HG03045 (cell line): Measurements from ENCODE around the gene SHROOM3.

Experiments used
- ATAC-seq: cut with Tn5 transposase; IDR thresholded peaks from one replicate; pipeline ENCODE4 v1.9.1; 2021; ENCODE audit warnings: mild to moderate bottlenecking, moderate library complexity; ENCODE audit not compliant: unreplicated experiment

SHROOM3 gene

DNA sequence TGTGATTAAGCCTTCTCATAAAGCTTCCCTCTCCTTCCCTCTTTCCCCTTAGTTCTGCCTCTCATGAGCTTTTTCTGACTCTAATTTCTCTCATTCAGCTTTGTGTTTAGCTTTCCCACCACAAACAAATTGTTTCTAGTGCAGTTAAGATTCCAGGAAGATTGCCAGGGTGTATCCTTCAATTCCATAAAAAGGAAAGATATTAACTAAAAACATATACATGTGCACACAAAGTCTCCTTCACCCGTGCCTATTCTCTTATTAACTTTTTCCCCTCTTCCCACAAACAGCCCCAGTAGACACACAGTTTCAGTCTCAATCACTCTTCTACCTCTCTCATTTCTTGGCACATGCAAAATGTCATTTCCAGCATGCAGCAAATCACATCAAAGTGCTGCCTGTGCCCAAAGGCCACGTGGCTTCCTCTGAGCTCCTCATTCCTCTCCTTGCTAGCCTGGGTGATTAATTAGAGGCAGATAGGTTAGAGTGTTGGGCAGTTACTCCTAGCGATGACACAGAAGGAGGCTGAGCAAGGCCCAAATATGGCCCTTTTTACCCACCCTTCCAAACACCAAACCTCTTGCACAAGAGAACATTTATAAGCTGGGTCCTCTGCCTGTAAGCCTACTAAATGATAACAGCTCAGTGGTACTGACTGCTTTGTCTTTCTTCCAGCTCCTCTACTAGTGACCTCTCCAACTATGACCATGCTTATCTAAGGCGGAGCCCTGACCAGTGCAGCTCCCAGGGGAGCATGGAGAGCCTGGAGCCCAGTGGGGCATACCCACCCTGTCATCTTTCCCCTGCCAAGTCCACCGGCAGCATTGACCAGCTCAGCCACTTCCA, 303.3 kb downstream of the SHROOM3 start:
- no peak for ATAC-seq

DNA sequence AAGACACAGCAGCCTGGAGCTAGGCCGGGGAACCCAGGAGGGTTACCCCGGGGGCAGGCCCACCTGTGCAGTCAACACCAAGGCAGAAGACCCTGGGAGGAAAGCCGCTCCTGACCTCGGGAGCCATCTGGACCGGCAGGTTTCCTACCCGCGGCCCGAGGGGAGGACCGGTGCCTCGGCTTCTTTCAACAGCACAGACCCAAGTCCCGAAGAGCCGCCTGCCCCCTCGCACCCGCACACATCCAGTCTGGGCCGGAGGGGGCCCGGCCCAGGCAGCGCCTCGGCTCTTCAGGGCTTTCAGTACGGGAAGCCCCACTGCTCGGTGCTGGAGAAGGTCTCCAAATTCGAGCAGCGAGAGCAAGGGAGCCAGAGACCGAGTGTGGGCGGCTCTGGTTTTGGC, 305.2 kb downstream of the SHROOM3 start:
- no peak for ATAC-seq

DNA sequence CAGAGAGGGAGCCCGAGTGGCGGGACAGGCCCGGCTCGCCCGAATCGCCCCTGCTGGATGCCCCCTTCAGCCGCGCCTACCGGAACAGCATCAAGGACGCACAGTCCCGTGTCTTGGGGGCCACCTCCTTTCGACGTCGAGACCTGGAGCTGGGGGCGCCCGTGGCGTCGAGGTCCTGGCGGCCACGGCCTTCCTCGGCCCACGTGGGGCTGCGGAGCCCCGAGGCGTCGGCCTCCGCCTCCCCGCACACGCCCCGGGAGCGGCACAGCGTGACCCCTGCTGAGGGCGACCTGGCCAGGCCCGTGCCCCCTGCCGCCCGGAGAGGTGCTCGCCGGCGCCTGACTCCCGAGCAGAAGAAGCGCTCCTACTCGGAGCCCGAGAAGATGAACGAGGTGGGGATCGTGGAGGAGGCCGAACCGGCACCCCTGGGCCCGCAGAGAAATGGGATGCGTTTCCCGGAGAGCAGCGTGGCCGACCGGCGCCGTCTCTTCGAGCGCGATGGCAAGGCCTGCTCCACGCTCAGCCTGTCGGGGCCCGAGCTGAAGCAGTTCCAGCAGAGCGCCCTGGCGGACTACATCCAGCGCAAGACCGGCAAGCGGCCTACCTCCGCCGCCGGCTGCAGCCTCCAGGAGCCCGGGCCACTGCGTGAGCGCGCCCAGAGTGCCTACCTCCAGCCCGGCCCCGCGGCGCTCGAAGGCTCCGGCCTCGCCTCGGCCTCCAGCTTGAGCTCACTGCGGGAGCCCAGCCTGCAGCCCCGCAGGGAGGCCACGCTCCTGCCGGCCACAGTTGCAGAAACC, 306.0 kb downstream of the SHROOM3 start:
- ATAC-seq, result no peak

DNA sequence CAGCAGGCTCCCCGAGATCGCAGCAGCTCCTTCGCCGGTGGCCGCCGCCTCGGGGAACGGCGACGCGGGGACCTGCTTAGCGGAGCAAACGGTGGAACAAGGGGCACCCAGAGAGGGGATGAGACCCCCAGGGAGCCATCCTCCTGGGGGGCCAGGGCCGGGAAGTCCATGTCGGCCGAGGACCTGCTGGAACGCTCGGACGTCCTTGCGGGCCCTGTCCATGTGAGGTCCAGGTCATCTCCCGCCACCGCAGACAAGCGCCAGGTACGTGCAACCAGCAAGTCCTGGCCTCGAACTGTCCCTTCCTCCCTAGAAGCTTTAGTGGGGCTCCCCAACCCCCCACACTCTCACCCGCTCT, 306.6 kb downstream of the SHROOM3 start:
- ATAC-seq, result no peak

DNA sequence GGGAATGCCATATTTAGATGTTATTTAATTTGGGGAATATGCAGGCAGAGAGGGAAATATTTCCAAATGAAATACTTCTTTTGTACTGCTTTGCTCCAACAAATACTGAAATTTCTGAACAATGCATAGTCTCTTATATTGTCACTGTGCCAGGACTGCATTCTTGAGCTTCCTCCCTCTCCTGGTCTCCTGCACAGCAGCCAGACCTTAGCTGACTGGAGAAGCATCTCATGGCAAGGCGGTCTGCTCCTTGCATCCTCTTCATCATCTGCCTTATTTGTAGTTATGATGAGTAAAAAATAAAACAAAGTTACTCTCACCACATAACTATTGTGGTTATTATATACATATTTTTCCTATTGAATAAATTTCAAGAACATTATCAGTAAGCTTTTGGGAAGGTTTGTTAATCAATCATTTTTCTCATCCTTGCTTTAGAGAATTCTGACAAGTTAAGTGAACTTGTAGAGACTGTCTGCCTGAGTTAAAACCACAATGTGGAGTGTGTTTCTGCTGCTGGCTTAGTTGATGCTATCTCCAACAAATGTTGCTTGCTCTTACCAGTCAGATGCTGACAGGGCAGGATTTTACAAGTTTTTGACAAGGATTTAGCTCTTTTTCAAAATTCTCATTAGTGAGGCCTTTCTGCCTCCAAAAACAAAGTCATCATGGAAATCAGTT, 309.4 kb downstream of the SHROOM3 start:
- ATAC-seq, result no peak

DNA sequence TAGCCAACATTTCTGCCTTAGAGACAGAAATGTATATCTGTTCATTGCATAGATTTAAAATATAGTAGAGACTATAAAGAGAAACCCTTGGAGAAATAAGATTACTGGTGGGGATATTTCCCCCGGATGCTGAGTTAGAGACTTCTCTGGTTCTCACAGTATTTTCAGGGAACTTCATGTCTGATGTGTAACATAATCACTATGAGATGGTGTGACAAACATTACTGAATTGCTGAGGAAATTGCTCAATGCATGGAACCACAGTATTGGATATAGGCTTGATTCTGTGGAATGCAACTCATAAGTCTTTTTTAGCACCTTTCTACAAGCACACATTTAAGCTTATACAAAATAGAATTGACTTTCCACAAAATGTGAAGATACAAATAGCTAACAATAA, 310.2 kb downstream of the SHROOM3 start:
- ATAC-seq, result no peak

DNA sequence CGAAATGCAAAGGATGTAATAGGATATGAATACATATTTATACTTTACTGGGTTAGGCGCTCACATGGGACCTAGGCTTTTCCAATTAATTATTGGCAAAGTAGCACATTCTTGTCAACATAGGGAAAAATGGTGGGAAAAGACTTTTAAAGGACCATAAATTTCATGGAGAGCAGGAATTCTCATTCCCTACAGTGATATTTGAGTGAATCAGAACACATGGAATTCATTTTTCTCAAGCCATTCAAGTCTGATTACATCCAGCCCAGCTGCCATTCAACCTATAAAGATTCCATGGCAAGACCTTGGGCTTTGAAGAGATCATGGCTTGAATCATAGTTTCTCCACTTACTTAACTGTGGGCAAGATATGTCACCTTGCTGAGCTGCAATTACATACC, 312.5 kb downstream of the SHROOM3 start:
- no peak for ATAC-seq

DNA sequence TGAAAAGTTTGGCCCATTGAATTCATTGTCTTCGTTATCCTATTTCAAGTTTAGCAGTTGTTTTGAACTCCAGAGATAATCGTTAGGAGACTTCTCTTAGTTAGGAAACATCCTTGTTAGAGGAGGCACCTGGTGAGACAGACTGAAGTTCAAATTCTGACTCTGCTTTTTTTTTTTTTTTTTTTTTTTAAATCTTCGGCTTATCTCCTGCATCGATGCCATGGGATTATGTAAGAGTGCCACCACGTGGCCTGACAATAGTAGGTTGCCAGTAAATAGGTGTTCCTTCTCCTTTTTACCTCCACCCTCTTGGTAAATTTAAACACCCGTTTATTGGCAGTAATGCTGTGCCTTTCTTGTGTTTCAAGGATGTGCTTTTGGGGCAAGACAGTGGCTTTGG, 313.6 kb downstream of the SHROOM3 start:
- no peak for ATAC-seq

DNA sequence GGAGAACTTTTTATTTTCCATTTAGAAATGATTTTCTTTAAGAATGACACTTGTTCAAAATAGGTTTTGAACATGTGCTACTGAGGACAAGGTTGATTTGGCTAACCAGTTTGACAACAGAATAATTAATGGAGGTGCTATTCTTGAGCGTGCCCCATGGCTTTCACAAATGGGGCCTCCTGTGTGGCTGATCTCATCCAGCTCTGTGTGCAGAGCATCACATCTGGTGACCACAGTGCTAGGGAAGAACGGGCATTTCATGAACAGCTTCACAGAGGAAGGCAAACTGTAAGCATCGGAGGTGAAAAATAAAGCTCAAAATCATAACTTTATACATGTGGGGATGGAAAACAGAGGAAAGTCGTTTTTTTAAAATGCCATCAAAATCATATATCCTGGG, 314.3 kb downstream of the SHROOM3 start:
- ATAC-seq, result no peak

DNA sequence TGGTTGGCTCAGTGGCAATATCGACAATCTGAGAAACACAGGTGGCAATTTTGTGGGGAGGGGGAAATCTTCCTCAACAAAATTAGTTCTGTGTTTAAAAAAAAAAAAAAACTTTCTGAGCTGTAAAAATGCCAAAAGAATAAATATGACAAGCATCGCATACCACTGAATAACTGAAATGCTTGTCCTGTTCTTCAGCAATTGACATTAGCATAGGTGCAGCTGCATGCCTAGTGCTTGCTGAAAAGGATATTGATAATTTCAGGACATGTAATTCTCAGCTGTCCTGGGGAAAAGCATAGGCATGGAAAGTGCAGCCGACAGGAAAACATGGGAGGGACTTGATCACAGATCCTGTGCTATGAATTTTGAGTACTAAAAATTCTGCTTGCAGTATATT, 315.7 kb downstream of the SHROOM3 start:
- no peak for ATAC-seq

DNA sequence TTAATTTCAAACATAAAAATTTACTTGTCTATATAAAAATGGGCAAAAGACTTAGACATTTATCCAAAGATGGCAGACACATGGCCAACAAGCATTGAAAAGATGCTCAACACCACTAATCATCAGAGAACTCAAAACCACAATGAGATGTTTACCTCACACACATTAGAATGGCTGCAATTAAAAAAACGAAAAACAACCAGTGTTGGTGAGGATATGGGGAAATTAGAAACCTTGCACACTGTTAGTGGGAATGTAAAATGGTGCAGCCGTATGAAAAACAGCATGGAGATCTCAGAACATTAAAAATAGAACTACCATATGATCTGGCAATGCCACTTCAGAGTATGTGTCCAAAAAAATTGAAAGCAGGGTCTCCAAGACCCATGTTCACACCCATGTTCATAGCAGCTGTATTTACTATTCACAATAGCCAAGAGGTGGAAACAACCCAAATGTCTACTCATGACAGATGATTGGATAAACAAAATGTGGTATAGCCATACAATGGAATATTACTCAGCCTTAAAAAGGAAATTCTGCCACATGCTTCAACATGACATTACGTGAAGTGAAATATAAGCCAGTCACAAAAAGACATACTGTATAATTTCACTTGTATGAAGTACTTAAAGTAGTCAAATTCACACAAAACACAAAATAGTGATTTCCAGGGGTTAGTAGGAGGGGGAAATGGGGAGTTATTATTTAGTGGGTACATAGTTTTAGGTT, 316.7 kb downstream of the SHROOM3 start:
- no peak for ATAC-seq

DNA sequence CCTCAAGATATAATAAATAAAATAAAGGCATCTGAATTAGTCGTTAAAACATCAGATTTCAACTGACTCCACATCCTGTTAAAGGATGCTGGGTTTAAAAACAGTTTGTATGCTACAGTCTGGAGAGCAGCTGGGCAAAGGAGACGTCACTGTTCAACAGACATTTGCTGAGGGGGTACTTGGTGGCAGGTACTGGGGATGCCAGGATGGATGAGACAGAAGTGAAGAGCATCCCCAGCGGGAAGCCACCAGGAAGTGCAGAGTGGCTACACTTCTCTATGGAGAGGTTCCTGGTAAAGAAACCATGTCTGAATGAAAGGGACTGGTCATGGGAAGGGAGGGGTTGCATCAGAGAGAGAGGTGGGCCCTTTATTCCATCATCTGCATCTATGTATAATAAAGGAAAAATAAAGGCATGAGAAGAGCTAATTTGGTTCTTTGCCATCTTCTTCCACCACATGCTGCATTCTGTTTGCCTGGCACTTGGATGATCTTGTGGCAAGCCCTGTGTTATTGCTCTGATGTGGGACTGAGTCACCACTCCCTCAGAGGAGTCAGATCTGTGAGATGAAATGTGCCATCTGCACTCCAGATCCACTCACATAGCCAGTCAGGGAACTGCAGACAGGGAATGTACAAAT, 318.0 kb downstream of the SHROOM3 start:
- ATAC-seq, result no peak

DNA sequence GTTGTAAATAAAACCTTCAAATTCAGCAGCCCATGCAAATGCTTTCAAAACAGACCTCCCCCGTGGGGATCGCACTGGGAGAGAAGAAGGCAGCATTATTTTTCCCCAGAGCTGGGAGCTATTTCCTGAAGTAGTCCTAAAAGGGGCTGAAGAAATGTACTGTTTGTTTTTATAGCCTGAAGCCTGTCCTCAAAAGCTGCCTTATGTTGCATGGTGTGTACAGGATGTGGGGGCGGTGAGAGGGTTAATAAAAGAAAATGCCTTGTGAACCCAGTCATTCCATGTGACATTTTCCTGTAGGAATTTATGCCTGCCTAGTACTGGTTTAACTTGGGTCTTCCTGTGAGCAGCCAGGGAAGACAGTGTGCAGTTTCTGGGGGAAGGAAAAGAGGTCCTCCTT, 318.8 kb downstream of the SHROOM3 start:
- ATAC-seq, result no peak

DNA sequence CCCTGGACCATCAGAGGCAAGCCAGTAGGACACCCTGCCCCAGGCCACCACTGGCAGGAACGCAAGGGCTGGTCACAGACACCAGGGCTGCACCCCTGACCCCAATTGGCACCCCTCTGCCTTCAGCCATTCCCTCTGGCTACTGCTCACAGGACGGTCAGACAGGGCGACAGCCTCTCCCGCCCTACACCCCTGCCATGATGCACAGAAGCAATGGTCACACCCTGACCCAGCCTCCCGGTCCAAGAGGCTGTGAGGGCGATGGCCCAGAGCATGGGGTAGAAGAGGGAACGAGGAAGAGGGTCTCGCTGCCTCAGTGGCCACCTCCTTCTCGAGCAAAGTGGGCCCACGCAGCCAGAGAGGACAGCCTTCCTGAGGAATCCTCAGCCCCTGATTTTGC, 319.4 kb downstream of the SHROOM3 start:
- no peak for ATAC-seq

DNA sequence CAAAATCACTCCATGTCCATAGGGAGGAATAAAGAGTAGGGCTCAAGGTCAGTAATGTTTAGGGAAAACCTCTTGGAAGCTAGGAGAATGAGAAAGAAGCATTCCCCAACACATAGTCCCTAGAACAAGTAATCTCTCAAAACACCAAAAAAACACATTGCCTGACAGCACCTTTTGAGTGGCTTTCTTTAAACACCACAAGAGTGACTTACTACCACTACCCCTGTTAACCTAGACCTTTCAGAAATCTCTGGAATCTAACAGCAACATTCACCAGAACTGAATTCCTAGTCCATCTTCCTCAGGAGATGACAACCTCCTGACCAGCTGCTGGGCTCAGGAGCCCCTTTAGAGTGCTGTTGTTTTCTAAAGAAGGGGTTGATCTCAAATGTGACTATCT, 320.7 kb downstream of the SHROOM3 start:
- ATAC-seq, result no peak

DNA sequence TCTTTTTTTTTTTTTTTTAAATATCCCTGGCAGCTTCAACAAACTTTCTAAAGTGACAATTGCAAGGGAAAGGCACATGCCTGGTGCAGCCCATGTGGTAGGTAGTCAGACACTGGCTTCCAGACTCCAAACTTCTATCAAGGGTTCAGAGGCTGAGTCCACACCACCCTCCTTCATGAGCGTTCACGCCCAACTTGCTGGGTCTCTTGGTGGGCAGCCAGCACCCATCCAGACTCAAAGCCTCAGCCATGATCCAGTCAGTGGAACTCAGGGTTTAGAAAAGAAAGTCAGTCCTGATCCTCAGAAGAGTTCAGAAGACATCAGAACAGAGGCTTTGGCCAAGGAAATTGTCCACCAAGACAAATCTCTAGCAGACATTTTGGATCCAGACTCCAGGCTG, 321.4 kb downstream of the SHROOM3 start:
- ATAC-seq, result no peak

DNA sequence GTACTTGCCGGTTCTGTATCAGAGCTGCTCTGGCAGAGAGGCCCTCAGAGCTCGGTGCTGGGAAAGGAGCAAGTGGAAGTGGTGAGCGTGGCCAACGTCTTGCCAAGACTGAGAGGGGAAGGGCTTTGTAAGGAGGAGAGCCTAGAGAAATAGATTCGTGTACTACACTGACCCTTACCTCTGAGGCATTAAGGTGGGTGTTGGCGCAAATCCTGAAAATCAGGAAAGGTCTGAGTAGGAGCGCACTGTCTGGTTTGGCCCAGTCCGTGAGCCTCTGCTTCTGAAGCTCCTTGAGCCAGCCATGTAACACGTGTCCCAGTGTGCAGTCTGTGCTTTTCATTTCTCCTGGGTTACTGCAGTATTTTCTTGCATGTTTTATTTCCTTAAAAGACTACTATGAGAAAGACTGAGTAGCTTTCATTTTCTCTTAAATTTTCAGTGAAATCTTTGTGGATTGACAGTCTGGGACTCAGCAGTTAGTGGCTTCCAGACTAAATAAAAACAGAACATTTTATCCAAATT, 322.4 kb downstream of the SHROOM3 start:
- no peak for ATAC-seq

DNA sequence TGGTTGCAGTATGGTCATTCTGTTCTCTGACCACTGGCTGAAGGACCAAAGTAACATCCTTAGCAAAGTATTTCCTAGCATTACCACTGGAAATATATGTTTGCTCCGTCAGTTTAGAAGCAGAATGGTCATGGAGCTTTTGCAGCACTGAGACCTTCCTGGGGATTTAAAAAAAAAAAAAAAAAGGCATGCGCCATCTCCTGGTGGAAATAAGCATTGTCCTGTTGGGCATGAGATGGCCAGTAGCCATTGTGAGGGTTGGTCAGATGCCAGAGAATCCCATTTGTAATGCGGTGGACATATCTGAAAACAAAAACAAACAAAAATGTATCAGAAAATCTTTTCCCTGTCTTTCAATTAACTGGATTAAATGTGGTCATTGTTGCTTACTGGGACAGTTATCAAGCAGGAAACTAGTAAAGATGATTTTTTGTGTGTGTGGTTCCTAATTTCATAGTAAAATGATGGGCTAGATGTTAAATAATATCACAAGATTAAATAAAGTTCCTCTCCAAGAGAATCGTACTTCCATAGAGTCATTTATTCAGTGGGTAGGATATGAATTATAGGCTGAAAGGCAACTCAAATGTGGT, 323.4 kb downstream of the SHROOM3 start:
- ATAC-seq, result no peak

DNA sequence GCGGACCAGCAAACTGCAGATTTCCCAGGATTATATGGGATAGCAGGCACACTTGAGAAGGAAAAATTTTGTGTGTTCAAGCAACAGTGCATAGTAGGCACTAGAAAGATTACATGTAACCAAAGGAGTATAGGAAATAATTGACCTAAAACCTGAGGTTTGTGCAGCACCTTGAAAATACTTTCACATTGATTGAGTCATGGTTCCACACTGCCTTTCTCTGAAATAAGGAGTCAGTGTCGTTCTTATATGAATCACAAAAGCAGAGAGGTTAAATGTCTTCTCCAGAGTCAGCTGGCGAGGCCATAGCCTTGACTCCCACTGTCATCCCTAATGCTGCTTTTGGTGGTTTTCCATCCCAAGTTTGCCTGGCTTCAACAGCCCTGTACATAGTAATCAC, 324.0 kb downstream of the SHROOM3 start:
- no peak for ATAC-seq

DNA sequence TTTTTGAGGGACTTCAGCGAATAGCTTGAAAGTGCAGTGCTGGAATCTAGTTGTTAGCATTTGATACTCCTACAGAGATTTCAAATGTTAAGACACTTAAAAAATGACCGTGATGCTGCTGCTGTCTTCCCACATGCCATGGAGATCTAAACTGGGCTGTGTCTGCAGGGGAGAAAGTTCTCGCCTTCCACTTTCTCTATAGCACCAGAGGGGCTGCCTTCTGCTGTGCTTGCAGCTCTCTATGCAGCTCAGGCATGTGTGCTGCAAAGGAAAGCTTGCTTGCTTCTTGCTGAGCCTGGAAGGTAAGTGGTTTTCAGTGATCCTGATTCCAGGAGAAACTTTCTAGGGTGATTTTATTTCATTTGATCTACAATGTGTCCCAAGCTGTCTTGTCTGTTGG, 325.2 kb downstream of the SHROOM3 start:
- no peak for ATAC-seq
